HG02623 (cell line): Measurements from ENCODE around the gene MYO1D.
"Not testable (repeated sequence)": the region's sequence is repeated elsewhere in the genome, so short reads cannot be mapped to it uniquely, and the experiment has no call there.

Experiments
- ATAC-seq: cut with Tn5 transposase; IDR thresholded peaks from one replicate; pipeline ENCODE4 v1.9.1; 2021; ENCODE audit warnings: moderate library complexity; ENCODE audit not compliant: unreplicated experiment

MYO1D gene

DNA sequence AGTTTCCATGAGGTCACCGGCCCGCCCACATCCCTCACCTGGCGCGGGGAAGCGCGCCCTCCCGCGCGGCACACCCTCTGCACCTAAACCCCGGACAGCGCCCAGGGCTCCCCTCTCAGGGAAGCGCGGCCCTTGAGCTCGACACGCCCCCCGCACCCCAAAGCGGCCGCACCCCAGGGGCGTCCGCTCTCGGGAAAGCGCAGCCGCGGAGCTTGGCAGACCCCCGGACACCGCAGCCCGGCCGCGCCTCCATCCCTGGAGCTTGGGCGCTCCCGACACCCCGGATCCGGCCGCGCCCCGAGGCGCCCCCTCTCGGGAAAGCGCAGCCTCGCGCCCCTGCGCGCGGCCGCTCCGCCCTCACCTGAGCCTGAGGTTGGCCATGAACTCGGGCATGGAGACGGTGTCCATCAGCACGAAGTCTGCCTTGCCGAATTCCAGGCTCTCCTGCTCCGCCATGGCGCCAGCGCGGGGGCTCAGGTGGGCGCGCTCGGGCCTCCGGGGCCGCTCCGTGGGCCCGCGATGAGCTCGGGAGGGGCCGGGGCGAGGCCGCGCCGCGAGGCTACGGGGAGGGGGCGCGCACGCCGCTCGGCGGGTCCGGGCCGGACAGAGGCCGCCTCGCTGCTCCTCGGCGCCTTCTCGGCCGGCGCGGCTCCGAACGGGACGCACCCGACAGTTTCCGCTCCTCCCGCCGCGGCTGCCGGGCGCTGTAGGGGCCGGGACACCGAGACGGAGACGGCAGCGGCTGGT is at the start of gene MYO1D:
TSS of gene MYO1D (minus strand) at position 708 of the 747 bp plus-strand sequence. CDS start at position 456, 252 bp downstream.
- peak; percentile 45 for ATAC-seq

DNA sequence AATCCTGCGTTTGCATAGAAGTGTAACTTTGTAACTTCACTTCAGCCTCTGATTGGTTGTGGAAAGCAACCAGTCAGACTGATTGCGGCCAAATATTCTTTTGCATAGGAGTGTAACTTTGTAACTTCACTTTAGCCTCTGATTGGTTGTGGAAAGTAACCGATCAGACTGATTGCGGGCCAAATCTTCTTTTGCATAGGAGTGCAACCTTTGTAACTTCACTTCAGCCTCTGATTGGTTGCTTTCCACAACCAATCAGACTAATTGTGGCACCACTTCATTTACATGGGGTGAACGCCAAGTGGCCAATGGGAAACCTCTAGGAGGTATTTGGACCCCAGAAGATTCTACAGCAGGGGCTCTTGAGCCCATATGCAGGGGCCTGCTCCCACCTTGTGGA is 49.3 kb upstream of the MYO1D start:
- ATAC-seq: no peak

DNA sequence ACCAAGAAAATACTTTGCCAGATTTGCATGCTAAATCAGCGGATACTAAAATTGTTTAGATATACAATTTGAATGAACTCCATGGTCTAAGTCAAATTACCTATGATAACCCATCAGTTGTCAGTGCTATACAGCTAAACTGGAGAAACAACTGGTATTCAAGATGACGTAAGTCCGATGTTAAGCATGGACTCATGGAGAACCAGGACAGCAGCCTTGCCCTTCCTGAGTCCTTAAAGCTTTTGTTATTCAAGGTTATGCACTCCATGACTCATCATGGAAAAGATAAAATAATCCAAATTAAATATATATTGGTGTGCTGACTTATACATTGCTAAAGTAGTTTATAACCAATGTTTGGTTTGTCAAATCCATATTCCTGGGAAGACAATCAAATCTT is 47.0 kb upstream of the MYO1D start:
- not testable (repeated sequence) for ATAC-seq

DNA sequence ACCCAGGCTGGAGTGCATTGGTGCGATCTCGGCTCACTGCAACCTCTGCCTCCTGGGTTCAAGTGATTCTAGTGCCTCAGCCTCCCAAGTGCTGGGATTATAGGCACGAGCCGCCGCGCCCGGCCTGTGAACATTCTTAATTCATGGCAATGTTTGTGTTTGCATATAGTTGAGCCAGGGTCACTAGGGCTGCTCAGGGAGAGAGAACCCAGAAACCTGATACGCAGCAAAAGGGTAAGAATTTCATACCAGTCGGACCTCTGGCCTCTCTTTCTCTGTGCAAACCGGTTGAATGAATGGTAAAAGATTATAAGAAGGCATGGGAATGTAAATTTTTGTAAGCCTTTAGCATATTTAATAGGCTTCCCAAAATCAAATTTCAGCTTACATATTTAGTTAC is 44.1 kb upstream of the MYO1D start:
- ATAC-seq: no peak

DNA sequence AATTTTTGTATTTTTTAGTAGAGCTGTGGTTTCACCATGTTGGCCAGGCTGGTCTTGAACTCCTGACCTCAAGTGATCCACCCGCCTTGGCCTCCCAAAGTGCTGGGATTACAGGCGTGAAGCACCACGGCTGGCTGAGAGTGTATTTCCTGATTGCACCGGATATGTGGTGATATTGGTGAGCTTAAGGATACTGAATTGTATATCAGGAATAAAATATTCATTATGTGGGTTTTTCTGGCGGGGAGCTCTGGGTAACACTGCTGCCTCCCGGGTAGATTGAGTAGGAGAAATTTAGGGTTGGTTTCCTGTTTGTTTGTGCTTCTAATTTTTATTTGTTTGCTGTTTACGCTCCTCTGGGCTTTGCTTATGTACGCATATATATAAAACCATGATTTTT is 43.4 kb upstream of the MYO1D start:
- no peak for ATAC-seq

DNA sequence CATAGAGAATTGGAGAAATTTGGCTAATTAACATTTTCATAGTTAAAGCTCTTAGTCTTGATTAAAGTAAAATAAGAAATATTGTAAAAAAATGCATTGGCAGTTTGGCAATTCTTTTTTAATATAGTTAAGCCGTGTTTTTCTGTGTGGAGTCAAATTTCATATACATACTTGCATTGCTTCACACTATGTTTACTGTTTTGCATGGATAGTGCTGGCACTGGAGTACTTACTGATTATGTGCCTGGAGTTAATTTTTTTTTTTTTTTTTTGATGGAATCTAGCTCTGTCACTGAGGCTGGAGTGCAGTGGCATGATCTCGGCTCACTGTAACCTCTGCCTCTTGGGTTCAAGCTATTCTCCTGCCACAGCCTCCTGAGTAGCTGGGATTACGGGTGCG is 43.0 kb upstream of the MYO1D start:
- not testable (repeated sequence) for ATAC-seq

DNA sequence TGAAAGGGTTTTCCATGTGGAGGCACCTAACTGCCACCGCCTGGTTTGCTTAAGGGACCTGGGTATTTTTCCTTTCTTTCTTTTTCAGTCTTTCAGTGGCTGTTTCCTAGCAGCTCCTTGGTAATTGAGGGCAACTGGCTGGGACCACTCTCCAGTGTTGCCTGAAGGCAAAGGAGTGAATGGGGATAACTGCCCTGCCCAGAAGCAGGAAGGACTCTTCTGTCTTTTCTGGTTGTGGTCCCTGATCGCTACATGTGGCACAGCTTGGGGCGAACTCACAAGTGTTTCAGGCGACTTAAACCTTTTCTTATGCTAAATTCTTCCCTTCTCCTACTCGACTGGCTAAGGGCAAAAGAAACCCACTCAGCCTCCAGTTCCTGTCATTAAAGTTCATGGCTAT is 40.9 kb upstream of the MYO1D start:
- ATAC-seq: no peak

DNA sequence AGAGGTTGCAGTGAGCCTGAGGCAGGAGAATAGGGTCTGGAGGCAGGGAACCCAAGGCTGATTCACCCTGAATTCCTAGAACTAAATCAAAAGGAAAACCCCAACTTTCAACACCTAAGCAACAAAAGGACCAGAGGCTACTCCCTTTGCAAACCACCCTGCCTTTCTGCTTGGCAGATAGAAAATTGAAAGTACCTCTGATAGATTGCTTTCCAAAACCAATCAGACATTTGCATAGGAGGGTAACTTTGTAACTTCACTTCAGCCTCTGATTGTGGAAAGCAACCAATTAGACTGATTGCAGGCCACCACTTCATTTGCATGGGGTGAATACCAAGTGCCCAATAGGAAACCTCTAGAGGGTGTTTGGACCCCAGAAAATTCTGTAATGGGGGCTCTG is 40.2 kb upstream of the MYO1D start:
- ATAC-seq: no peak

DNA sequence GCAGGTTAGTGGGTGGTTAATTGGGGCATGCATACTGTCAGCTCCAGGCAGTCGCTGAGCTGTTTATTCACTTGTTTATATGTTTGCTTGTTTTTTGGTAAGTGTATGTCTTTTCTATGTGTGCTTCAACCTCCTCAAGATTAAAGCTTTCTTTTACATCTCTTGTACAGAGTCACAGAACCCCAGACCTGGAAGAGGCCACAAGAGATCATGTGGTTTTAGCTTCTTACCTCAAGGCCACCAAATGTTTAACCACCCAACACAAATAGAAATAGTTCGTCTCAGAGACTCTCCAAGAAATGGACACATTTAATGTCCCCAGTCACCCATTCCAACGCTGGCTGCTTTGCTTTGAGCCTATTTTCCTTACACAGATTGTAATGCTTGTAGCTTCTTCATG is 39.2 kb upstream of the MYO1D start:
- no peak for ATAC-seq

DNA sequence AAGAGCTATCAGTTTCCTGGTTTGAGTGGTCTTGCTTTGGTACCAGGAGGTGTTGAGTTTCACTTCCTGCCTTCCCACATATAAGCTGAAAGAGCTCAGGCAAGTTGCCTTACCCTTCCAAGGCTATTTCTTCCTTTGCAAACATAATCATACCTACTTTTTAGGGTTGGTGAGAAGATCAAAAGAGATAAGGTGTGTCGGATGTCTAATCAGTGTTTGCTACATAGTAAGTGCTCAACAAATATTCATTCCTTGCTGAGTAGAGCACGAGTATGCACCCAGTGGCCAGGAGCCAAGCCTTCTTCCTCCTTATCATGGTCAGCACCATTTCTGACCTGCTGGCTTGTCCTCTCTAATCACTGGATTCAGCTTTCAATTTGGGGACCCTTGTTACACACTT is 38.3 kb upstream of the MYO1D start:
- ATAC-seq: no peak

DNA sequence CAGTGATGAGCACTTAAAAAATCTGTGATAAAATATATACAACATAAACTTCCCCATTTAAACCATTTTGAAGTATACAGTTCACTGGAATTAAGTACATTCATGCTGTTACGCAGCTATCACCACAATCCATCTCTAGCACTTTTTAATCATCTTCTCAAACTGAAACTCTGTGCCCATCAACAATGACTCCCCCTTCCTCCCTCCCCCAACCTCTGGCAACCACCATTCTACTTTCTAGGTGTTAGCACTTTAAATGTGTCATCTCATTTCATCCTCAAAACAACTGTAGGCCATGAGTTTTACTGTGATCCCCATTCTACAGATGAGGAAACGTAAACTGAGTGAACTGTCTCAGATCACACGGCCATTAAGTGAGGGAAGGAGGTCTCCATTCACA is 37.3 kb upstream of the MYO1D start:
- no peak for ATAC-seq

DNA sequence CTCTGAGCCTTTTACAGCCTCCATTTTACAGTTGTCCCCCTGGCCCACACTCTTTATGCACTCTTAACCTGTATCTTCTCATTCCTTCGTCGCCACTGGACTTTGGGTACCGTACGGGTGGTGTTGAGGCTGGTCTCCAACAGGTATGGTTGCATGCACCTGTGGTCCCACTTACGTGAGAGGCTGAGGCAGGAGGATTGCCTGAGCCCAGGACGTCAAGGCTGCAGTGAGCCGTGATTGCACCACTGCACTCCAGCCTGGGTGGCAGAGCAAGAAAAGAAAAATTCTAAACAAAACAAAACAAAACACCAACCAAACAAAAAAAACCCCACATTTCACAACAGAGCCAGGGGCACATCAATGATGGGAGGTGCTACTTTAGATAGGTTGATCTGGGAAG is 36.7 kb upstream of the MYO1D start:
- ATAC-seq: no peak

DNA sequence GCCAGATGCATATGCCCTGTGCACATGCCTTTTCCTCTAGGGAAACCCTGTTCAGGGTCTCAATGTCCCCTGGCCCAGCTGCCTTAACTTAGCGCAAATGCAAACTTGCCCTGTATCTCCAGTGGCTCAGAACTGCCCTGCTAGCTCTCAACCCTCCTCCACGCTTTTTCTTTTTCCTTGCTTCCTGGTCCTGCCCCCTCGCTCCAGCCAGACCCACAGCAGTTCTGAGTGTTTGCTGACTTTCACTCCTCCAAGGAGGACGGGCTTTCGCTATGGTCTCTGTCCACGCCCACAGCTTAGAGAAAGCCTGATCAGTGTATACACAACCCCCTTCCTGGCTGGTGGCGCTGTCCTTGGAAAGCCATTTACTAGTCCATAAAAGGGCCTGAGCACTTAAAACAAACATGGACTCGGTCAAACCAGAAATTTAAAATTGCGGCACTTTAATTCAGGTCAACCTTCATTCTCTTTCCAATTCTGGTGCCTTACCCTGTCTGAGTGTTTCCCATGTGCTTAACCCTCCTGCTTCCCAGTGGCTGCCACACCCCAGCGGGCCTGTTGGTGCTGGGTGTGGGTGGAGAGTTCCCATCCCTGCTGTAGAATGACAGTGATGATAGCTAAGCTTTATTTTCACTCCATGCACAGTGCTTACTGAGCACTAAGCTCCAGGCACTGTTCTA is 35.4 kb upstream of the MYO1D start:
- no peak for ATAC-seq

DNA sequence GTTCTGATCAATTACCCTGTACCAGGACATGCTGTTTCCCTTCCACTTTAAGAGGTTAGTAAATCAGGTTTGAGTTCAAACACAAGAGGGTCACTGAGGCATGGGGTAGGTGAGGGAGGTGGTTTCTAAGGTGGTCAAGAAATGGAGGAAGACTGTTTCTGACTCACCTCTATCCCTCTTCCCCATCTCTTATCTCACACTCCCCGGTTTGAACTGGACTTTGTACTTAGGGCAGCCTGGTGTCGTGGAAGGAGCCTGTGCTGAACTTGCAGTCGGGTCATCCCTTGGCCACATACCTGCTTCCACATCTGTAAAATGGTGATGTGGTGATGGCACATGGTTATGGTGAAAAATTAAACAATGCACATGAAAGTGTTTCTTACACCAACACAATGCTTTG is 33.8 kb upstream of the MYO1D start:
- no peak for ATAC-seq

DNA sequence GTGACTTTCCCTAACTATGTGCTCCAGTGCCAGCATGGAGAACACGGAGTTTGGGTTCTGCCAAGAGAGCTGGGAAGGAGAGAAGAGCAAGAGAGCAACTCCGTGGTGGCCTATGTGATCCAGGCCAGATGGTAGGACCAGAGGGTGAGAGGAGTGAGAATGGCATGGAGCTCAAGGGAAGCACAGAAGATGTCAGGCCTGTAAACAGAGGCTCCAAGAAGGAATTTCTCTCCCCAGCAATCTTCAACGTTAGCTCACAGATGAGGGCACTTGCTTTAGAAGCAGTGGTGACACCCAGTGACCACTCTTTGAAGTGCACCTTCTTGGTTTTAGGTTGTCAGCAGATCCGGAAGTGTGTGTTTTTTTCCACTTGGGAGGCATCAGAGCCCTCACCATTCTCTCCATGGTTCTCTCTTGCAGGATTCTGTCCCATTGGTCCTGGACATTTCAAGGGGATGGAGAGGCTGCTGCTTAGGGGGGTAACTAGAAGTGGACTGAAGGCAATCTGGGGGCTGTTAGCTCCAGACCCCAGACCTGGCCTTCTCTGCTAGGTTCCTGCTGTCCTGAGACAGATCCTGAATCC is 33.0 kb upstream of the MYO1D start:
- ATAC-seq: no peak

DNA sequence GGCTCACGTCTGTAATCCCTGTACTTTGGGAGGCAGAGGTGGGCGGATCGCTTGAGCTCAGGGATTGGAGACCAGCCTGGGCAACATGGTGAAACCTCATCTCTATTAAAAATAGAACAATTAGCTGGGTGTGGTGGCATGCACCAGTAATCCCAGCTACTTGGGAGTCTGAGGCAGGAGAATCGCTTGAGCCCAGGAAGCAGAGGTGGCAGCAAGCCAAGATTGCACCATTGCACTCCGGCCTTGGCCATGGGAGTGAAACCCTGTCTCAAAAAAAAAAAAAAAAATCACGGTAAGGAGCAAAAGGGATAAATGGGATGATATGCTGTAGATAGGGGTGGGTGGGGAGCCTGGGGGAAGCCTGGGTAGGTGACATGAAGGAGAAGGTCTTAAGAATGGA is 30.7 kb upstream of the MYO1D start:
- no peak for ATAC-seq

DNA sequence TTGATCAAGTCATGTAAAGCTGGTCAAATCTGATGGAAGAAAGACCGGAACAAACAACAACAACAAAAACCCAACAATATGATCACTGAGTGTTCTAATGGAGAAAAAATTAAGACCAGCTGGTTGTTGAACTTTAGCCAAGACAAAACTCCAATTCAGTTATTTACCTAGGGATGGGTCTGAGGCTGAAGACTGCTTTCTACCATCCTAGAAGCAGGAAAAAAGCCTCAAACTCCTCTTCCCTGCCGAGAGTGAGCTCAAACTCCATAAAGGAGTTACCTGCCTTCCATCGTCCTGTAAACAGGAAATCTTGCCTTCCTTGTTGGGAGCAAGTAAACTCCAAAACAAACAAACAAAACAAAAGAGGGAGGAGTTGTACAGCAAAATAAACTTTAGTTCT is 28.0 kb upstream of the MYO1D start:
- ATAC-seq: no peak

DNA sequence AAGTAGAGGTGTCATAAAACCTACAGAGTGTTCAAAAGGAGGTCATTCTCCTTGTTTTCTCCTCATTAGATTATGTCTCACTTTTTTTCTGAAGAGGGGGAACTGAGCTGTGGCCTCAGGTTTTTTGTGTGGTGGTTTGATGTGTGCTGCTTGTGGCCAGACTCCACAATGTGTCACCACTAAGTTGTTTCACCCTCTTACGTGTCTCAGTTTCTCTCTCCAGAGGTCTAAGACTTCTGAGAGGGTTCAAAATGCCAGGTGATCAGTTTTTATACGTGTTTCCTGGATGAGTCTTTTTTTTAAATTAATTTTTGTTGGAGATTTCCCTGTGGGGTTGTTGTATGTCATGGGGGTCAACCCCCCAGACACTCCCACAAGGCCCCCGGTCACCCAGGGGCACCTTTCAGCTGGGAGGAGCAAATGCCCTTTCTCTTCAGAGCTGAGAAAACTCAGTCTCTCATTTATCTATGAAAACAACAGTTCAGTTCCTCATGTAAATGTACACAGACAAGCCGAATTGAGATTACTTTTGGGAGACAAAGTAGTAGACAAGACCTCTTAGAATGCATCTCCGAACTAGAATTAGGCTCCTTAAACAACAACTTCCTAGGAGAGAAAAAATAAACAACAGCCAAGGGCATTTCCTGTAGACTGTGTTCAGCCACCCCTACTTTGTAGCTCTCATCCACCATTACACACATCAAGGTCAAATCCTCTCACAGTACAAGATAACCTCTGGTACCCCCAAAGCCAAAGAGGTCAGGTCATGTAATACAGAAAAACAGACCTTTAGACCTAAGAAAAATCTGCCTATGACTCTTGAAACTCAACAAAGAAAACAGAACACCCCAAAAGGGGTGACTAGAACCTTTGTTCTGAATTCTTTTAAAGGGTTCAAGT is 27.1 kb upstream of the MYO1D start:
- no peak for ATAC-seq

DNA sequence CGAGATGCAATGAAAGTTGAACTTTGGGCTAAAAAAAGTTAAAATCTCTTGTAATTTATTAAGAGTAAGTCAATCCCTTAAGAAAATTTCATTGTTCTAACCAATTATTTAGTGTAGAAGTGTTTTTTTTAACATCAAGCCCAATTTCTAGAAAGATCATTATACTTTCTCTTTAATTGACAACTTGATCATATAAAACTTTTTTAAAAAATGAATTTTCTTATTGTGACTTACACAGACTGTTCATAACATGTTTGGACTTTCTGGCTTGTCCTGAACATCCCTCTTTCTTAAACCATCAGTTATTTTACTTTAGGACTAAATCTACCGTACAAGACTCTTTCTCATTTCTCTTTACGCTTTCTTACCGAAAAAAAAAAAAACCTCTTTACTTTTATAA is 24.8 kb upstream of the MYO1D start:
- ATAC-seq: no peak

DNA sequence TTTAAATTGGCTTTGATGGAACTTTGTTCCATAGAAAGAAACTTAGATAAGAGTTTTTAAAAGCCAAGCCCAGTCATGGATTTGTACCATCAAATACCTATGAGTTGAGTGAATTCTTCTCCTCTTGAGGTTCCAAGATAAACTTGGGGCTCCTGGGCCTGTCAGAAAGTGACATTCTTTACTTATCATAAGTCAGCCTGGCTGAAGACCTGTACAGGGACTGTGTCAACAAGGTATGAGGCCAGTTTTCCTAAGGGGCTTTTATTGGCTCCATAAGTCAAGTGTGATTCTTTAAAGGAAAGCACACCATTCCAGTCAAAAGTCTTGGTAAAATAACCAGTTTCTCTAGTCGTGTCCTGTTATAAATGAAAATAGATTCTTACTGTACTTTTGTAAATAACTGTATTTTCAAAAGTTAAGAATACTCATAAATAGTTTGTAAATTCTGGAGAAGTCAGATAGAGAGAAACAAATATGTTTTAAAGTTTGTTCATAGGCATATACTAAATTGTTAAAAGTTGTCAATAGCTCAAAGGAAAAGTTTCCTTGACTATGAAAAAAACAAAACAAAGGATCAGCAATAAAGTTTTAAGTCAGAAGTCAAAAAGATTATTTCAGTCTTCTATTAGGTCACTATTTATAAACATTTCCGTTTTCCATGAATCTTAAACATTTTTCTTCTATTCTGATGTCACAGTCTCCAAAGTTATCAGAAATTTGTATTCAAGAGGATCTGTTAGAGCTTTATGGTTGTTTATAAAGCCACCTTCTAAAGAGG is 22.5 kb upstream of the MYO1D start:
- ATAC-seq: no peak
